ENCODE data around the gene PPP1R36.

GRCh38 chr14:64531567-64531966 is 18.2 kb upstream of the PPP1R36 start:
- TF ChIP-seq CTCF (IDR thresholded peaks at IDR 0.05) (no peak), POLR2A (IDR thresholded peaks at IDR 0.05) (no peak)

All from heart left ventricle (tissue), 13 donors.